ENCODE results near the gene GAD1. TPM values are rescaled to one million over a fixed set of nuclear protein-coding genes. Genes with fewer than 3 reads are reported as not detected.

Gene GAD1
- total and polyA plus RNA-seq, 2 donors from 2014 or later, result 1.1 to 4.1 TPM

- Histone ChIP-seq H3K27me3 (ENCODE audit: control insufficient read depth, insufficient read depth, low read length) (peaks cover 45% of the 10 kb centered on the region), H3K9ac (ENCODE audit: low read length in 3 of 3) (no peak overlapping the region), H3K27ac (ENCODE audit: low read depth in 2 of 2, low read length in 2 of 2) (no peak overlapping the region), H3K4me1 (ENCODE audit: control insufficient read depth in 2 of 3, insufficient read depth in 2 of 3, low read depth in 1 of 3, low read length in 3 of 3) (peaks cover 0 to 9% (median 7%) of the 10 kb centered on the region in 3 donors), H3K9me3 (ENCODE audit: control insufficient read depth in 2 of 3, insufficient read depth in 1 of 3, low read length in 3 of 3) (no peaks in the 10 kb centered on the region), H3K36me3 (ENCODE audit: control insufficient read depth in 2 of 3, insufficient read depth in 3 of 3, low read length in 3 of 3) (no peaks in the 10 kb centered on the region), H3K4me3 (ENCODE audit: low read length in 3 of 3) (no peak overlapping the region)
- peak in 1 of 5 donors; percentile 39 for DNase-seq
- no peak for TF ChIP-seq CTCF (IDR thresholded peaks at IDR 0.05; ENCODE audit: borderline replicate concordance, extremely low read depth, insufficient read depth)
- intact Hi-C loops (cut with DNase I), result no loop called here
- no peak for FAIRE-seq
These were observed 2.0 kb upstream of the GAD1 start for GRCh38 chr2:170814533-170815230.

GRCh38 chr2:170815311-170815710 lies 1.4 kb upstream of the GAD1 start:
- H3K4me3 ChIP-seq (ENCODE audit: low read length in 3 of 3), result peak overlapping the region in 1 of 3 donors; percentile 67
- DNase-seq (peak in 1 of 5 donors; percentile 7), FAIRE-seq (no peak)
- no peak overlapping the region for H3K9ac ChIP-seq (ENCODE audit: low read length in 3 of 3)
- TF ChIP-seq CTCF (IDR thresholded peaks at IDR 0.05; ENCODE audit: borderline replicate concordance, extremely low read depth, insufficient read depth), result no peak
- H3K27me3 ChIP-seq (ENCODE audit: control insufficient read depth, insufficient read depth, low read length), result peaks cover 49% of the 10 kb centered on the region
- intact Hi-C loops (cut with DNase I), result no loop called here
- no peak overlapping the region for H3K27ac ChIP-seq (ENCODE audit: low read depth in 2 of 2, low read length in 2 of 2)
- H3K9me3 ChIP-seq (ENCODE audit: control insufficient read depth in 2 of 3, insufficient read depth in 1 of 3, low read length in 3 of 3), result no peaks in the 10 kb centered on the region
- H3K4me1 ChIP-seq (ENCODE audit: control insufficient read depth in 2 of 3, insufficient read depth in 2 of 3, low read depth in 1 of 3, low read length in 3 of 3), result peaks cover 0 to 9% (median 8%) of the 10 kb centered on the region in 3 donors
- H3K36me3 ChIP-seq (ENCODE audit: control insufficient read depth in 2 of 3, insufficient read depth in 3 of 3, low read length in 3 of 3), result no peaks in the 10 kb centered on the region

GRCh38 chr2:170815746-170816503 lies 762 bp upstream of the GAD1 start:
- peak; percentile 64 for TF ChIP-seq CTCF (IDR thresholded peaks at IDR 0.05; ENCODE audit: borderline replicate concordance, extremely low read depth, insufficient read depth)
- intact Hi-C loops (cut with DNase I), result no loop called here
- DNase-seq, result peak; percentile 79 to 89 (median 87)
- Histone ChIP-seq H3K9ac (ENCODE audit: low read length in 3 of 3) (peak overlapping the region in 1 of 3 donors; percentile 71), H3K27ac (ENCODE audit: low read depth in 2 of 2, low read length in 2 of 2) (peak overlapping the region in 1 of 2 donors; percentile 33), H3K36me3 (ENCODE audit: control insufficient read depth in 2 of 3, insufficient read depth in 3 of 3, low read length in 3 of 3) (no peaks in the 10 kb centered on the region), H3K4me3 (ENCODE audit: low read length in 3 of 3) (peak overlapping the region in 2 of 3 donors; percentile 18 to 67), H3K4me1 (ENCODE audit: control insufficient read depth in 2 of 3, insufficient read depth in 2 of 3, low read depth in 1 of 3, low read length in 3 of 3) (peaks cover 3 to 13% (median 11%) of the 10 kb centered on the region in 3 donors), H3K9me3 (ENCODE audit: control insufficient read depth in 2 of 3, insufficient read depth in 1 of 3, low read length in 3 of 3) (no peaks in the 10 kb centered on the region), H3K27me3 (ENCODE audit: control insufficient read depth, insufficient read depth, low read length) (peaks cover 55% of the 10 kb centered on the region)
- FAIRE-seq, result no peak
